Stimulated activated CD4-positive, alpha-beta T cell treated with anti-CD3 and anti-CD28 coated beads, Interleukin-2, amount 100 ng/mL, for 48 hours (primary cell): Measurements from ENCODE around the gene CAGE1.

Source experiments
- DNase-seq, 2 donors: peaks; one replicate each; pipeline ENCODE4 v3.0.0-alpha.2; 2020

The CAGE1 gene

DNA sequence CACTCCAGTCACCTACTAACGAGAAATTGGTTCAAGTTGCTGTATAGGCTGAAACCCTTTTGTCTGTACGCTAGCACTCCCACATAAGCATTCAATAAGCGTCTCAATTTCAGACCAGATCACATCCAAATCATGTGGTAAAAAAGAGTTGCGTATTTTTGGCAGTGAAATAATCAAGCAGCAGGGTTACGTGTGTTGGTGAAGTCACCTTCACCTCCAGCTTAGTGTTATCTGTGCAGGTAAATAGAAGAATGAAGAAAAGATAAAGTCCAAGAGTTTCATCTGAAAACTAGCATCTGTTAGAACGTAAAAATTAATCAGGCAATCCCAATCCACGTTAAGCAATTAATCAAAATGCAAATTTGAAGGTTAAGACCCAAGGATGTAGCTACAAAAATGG lies 87.8 kb downstream of the CAGE1 start:
- no peak for DNase-seq

GRCh38 chr6:7300926-7301325 lies 88.6 kb downstream of the CAGE1 start:
- DNase-seq, result no peak

DNA sequence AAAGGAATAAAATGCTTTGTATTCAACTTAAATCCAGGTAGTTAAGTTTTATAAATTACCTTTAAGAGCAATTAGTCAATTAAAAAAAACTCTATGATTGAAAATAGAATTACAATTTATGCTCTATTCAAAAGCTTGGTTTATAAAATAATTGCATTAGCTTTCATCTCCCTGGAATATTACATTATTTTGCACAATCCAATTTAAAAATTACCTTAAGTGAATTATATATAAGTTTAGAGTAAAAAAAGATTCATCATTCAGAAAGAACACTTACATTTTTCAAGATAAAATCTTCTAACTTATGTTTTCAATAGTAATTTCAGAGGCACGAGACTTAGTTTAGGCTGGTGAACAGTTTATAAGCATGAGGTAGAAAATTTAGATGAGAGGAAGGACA lies 91.4 kb downstream of the CAGE1 start:
- no peak for DNase-seq

GRCh38 chr6:7296602-7297001 lies 92.9 kb downstream of the CAGE1 start:
- no peak for DNase-seq

DNA sequence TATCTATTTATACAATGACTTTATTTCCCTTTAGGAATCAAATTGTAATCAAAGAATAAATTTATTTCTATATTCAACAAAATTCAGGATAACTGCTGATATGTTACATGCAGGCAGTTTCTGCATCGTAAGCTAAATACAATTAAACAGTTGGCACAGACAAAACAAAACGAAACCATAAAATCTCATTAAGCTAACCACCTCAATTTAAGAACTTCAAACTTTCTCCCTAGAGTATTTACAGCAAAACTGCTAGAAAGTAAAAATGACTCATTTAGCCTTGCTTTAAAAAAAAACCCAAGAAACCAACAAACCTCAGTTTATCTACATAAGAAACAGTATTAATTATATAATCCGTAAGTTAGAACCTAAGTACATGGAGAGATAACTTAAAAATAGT lies 93.6 kb downstream of the CAGE1 start:
- DNase-seq, result no peak

DNA sequence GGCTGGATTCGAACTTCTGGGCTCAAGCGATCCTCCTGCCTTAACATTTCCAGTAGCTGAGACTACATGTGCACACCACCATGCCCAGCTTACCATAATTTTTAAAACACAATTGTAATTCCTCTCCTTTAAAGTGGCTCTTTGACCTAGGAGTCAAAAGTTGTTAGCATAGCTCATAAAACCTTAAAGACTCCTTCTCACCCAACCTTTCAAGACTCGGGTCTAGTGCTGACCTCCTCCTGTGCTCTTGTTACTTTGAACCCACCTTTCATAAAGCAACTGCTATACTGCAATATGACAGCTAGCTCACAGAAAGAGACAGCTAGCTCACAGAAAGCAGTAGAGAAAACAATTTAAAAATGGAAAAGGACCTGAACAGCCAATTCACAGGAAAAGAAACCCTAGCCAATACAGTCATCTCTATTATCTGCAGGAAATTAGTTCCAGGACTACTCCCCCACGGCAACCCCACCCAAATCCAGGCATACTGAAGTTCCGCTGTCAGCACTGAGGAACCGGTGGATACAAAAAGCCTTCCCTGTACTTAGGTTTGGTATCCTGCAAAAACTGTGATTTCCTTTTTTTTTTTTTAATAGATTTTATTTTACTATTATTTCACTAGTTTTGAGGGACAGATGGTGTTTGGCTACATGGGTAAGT lies 96.8 kb downstream of the CAGE1 start:
- no peak for DNase-seq

DNA sequence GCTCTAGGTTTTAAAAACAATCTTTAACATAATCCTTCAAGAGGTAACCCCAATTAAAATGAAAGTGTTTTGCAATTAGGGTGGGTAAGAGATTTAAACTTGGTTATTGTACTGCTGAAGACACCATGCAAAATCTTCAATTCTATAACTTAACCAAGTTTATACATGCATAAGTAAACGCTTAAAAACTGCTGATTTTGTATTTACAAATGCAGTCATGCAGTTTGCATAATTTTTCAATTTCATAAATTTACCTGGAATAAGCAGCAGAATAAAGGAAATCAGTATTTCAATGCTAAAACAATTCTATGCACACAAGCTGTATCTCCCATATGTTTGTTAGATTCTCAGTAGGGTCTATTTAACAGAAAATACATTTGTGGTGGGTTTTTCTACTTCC lies 99.5 kb downstream of the CAGE1 start:
- DNase-seq, result no peak

DNA sequence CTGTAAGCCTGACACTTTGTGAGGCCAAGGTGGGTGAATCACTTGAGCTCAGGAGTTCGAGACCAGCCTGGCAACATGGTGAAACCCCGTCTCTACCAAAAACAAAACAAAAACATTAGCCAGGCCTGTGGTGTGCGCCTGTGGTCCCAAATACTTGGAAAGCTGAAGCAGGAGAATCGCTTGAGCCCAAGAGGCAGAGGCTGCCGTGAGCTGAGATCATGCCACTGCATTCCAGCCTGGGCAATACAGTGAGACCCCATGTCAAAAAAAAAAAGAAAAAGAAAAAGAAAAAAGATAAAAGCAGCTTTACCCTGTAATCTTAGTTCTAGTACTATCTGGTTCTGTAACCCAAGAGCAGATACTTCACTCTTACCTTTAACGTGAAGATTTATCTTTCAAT lies 104.1 kb downstream of the CAGE1 start:
- DNase-seq, result no peak

GRCh38 chr6:7283676-7284075 lies 105.9 kb downstream of the CAGE1 start:
- no peak for DNase-seq

DNA sequence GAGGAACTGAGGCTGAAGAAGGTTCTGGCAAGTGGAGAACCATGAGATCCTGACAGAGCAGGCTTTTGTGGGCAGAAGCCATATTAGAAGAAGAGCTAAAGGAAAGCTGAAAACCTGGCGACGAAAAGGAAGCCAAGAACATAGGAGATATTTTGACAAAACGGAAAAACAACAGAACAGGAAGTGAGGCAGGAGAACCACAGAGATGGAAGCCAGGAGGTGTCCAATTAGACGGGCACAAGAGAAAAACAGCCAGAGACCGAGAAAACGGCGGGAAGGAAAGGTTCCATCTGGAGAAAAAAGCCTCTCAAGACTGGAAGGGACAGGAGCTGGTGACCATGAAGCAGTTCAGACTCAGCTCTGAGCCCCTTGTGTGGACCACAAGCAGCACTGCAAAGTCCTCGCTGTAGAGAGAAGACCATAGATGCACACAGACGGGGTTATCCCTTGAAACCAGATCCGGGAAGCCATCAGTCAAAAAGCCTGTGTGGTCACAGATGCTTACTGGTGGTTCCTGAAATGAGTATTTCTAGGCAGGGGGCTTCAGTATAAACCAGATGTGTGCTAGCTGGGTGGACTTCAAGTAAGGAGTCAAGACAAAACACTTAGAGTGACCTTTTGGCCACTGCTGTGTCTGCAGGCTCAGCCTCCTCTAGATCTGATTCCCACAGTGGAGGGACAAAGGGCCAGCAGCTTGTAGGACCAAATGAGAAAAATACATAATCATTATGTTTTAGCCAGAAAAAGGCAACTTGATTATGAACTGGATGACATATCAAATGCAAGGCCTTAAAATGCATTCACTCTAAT lies 107.2 kb downstream of the CAGE1 start:
- no peak for DNase-seq
